ENCODE measurements around the gene ASF1B.
"Not testable (repeated sequence)": the region's sequence is repeated elsewhere in the genome, so short reads cannot be mapped to it uniquely, and the experiment has no call there.

Gene ASF1B

DNA sequence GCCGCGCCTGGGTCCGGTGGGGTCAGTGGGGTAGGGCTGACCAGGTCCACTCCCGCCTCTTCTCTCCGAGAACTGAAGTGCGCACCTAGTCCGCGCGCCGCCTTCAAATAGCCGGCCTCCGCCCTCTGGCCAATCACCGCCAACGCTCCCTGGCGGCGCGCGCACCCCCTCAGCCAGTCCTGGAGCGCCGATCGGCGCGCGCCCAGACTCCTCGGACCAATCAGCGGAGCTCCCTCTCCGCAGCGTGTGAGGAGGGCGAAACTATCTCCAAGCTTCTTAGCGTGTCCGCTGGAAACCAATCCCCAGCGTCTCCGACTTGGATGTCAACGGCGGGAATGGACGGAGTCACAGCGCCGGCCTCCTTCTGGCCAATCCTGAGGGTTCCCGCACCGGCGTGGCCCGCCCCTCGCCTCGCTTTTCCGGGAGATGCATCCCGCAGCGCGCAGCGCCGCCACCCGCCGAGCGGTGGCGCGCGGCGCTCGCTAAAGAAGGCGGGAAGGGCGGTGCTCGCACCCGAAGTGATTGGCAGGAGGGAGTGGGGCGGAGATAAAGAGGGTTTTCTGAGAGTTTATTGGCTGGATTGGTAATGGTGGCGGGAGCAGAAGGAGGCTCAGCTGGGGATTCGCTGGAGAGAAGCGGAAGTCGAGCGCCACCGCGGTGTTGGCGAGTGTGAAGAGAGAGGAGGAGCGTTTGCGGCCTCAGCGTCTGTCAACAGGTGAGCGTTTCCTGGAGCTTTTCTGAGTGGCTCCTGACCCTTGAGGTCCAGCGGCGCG, at the start of gene ASF1B:
Gene ASF1B, minus strand, starts transcription at position 81 of the 773 bp plus-strand sequence. CDS start 133 bp downstream, outside the sequence.
- H3K27me3 Mint-ChIP-seq (ENCODE audit: low read depth, poor library complexity) = peaks cover 3% of the 10 kb centered on the region
- peak; percentile 97 for DNase-seq
- peaks cover 48% of the 10 kb centered on the region for H3K4me1 Mint-ChIP-seq
- TF ChIP-seq CTCF (IDR thresholded peaks at IDR 0.05) = peak; percentile 66
- no peaks in the 10 kb centered on the region for H3K9me3 Mint-ChIP-seq
- H3K27ac Mint-ChIP-seq = peak within 1 kb of the TSS; percentile 97
- peaks cover 9% of the 10 kb centered on the region for H3K36me3 Mint-ChIP-seq (ENCODE audit: low read depth)
- H3K4me3 Mint-ChIP-seq = peak within 1 kb of the TSS; percentile 88

DNA sequence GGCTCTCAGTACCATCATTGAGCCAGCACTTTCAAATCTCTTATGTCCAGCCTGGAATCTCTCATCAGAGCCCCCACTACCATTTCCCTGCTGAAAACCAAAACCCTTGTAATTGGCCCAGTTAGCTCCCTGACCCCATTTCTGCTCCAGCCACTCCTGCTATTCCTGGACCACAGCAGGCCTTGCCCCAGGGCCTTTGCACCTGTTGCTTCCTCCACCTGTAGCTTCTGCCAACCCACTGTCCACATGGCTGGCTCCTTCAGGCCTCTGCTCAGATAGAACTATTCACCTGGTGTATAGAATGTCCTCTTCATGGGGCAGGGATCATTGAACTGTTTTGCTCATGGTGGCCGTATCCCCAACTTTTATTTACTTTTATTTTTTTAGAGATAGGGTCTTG, 49.3 kb upstream of the ASF1B start:
- not testable (repeated sequence) for H3K4me3 Mint-ChIP-seq; H3K27ac Mint-ChIP-seq; H3K27me3 Mint-ChIP-seq (ENCODE audit: low read depth, poor library complexity); H3K9me3 Mint-ChIP-seq; DNase-seq
- Mint-ChIP-seq H3K36me3 (ENCODE audit: low read depth) (peaks cover 14% of the 10 kb centered on the region), H3K4me1 (peaks cover 45% of the 10 kb centered on the region)

- no peak overlapping the region for H3K27ac Mint-ChIP-seq
- no peak for TF ChIP-seq CTCF (IDR thresholded peaks at IDR 0.05)
- peaks cover 10% of the 10 kb centered on the region for H3K36me3 Mint-ChIP-seq (ENCODE audit: low read depth)
- peaks cover 41% of the 10 kb centered on the region for H3K4me1 Mint-ChIP-seq
- no peaks in the 10 kb centered on the region for H3K9me3 Mint-ChIP-seq
- no peak overlapping the region for H3K4me3 Mint-ChIP-seq
- H3K27me3 Mint-ChIP-seq (ENCODE audit: low read depth, poor library complexity) = no peaks in the 10 kb centered on the region
- DNase-seq = no peak
These were observed 48.8 kb upstream of the ASF1B start for GRCh38 chr19:14185158-14185557.

DNA sequence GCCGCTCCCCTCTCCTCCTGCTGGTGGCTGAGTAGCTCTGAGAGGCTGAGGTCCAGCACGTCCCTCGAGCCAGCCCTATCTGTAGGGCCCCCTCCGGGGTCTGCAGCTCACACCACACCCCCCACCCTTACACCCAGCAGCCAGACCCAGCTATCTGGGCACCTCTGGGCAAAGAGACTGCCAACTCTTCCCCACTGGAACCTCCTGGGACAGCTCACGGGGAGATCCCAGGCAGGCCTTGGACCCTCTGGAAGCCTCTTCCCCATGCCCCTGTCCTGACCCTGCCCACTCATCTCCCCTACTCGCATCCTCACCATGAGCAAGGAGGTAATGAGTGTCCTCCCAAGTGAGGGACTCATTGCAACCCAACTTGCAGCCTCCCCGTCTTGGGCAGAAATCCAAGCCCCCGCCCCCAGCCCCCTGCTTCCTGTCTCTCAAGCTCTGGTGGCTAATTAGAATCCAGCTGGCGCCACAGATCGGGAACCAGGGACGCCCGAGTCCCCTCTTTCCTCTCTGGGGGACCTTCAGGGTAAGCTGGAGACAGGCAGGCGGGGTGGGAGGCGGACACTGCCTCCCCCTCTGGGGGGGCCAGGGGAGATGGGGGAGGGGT, 47.5 kb upstream of the ASF1B start:
- no peak for DNase-seq
- H3K27me3 Mint-ChIP-seq (ENCODE audit: low read depth, poor library complexity) = no peaks in the 10 kb centered on the region
- H3K4me3 Mint-ChIP-seq = no peak overlapping the region
- H3K36me3 Mint-ChIP-seq (ENCODE audit: low read depth) = peaks cover 2% of the 10 kb centered on the region
- peak overlapping the region; percentile 59 for H3K27ac Mint-ChIP-seq
- H3K4me1 Mint-ChIP-seq = peaks cover 39% of the 10 kb centered on the region
- TF ChIP-seq CTCF (IDR thresholded peaks at IDR 0.05) = no peak
- H3K9me3 Mint-ChIP-seq = no peaks in the 10 kb centered on the region

DNA sequence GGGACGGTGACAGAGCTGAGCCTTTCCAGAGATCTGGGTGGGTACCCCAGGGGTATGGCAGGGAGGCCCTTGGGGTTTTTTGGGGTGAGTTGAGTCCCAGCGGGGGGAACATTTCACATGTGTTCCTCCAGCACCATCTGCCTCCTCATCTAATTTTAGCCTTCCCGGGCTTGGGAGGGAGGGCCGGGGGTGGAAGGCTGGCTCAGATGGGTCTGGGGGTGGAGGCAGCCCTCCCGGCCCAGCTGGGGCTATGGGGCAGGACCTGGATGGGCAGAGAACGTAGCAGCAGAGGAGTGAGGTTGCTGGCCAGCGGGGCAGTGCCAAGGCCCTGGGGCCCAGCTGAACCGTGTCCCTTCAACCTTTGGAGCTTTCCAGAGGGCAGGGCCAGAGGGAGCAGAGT, 46.1 kb upstream of the ASF1B start:
- Mint-ChIP-seq H3K4me1 (peaks cover 28% of the 10 kb centered on the region), H3K9me3 (no peaks in the 10 kb centered on the region), H3K27ac (no peak overlapping the region), H3K4me3 (no peak overlapping the region), H3K27me3 (ENCODE audit: low read depth, poor library complexity) (no peaks in the 10 kb centered on the region), H3K36me3 (ENCODE audit: low read depth) (peaks cover under 1% of the 10 kb centered on the region)
- no peak for DNase-seq
- no peak for TF ChIP-seq CTCF (IDR thresholded peaks at IDR 0.05)

DNA sequence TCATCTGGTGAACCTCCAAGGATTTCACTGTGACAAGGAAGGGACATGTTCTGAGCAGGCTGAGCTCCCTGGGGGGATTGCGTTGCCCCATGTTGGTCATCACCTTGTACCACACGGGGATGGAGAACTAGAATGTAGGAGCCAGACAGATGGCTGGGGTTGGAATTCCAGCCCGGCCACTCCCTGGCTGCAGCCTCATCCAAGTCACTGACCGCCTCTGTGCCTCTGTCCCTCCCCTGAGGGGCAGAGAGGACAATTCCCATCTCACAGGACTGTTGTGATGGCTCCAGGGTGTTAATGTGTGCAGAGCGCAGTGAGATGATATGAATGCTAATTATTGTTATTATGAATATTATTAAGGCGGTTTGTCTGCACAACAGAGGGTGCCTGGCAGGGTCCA, 45.5 kb upstream of the ASF1B start:
- TF ChIP-seq CTCF (IDR thresholded peaks at IDR 0.05) = no peak
- no peak overlapping the region for H3K27ac Mint-ChIP-seq
- peaks cover 6% of the 10 kb centered on the region for H3K36me3 Mint-ChIP-seq (ENCODE audit: low read depth)
- DNase-seq = no peak
- no peak overlapping the region for H3K4me3 Mint-ChIP-seq
- no peaks in the 10 kb centered on the region for H3K27me3 Mint-ChIP-seq (ENCODE audit: low read depth, poor library complexity)
- no peaks in the 10 kb centered on the region for H3K9me3 Mint-ChIP-seq
- peaks cover 25% of the 10 kb centered on the region for H3K4me1 Mint-ChIP-seq

- H3K36me3 Mint-ChIP-seq (ENCODE audit: low read depth) = peaks cover 12% of the 10 kb centered on the region
- peak overlapping the region; percentile 72 for H3K27ac Mint-ChIP-seq
- not testable (repeated sequence) for DNase-seq; H3K27me3 Mint-ChIP-seq (ENCODE audit: low read depth, poor library complexity); H3K9me3 Mint-ChIP-seq; H3K4me3 Mint-ChIP-seq
- H3K4me1 Mint-ChIP-seq = peaks cover 18% of the 10 kb centered on the region
These were observed 44.8 kb upstream of the ASF1B start for GRCh38 chr19:14181199-14181598.

Measured in nephron progenitor cell (in vitro differentiated cells).